ENCODE data around the gene FPR3. TPM values are rescaled to one million over a fixed set of nuclear protein-coding genes. Genes with fewer than 3 reads are reported as not detected.

The FPR3 gene
- total and polyA plus RNA-seq, 10 of the 15 experiments (the other 5 are each of a cell fraction or from before 2014, with no cell fraction given), result not detected

GRCh38 chr19:51749979-51750378, 45.0 kb upstream of the FPR3 start (continued):
- TF ChIP-seq ESRRA (IDR thresholded peaks at IDR 0.05; ENCODE audit: low read length) (no peak), SREBF2 (IDR thresholded peaks at IDR 0.05; ENCODE audit: low read length) (no peak), EP300 (IDR thresholded peaks at IDR 0.05; ENCODE audit: borderline replicate concordance in 1 of 2, control insufficient read depth in 1 of 2, low read depth in 2 of 2, low read length in 2 of 2) (no peak)

- Histone ChIP-seq H2AFZ (ENCODE audit: control insufficient read depth, low read depth, low read length) (no peak overlapping the region), H4K20me1 (ENCODE audit: control insufficient read depth, insufficient read depth) (no peaks in the 10 kb centered on the region), H3K79me2 (ENCODE audit: control insufficient read depth, insufficient read depth, low read length) (no peaks in the 10 kb centered on the region), H3K9me3 (replicated peaks; ENCODE audit: control insufficient read depth, insufficient read depth, low read length) (no peaks in the 10 kb centered on the region; the same call in 2 of the 3 replicates), H3K27ac (ENCODE audit: control insufficient read depth, insufficient read depth) (no peak overlapping the region), H3K4me3 (no peak overlapping the region), H3K4me1 (ENCODE audit: control insufficient read depth, insufficient read depth, low read length) (no peaks in the 10 kb centered on the region), H3K36me3 (ENCODE audit: control insufficient read depth in 2 of 2, insufficient read depth in 2 of 2, low read length in 1 of 2) (no peaks in the 10 kb centered on the region), H3K9ac (ENCODE audit: control insufficient read depth, insufficient read depth, low read length) (no peak overlapping the region), H3K27me3 (replicated peaks in 1 of 2; ENCODE audit: control insufficient read depth in 2 of 2, insufficient read depth in 2 of 2, low read length in 1 of 2) (no peaks in the 10 kb centered on the region), H3K4me2 (ENCODE audit: control insufficient read depth, insufficient read depth) (no peak overlapping the region)
- FAIRE-seq (no peak), DNase-seq (ENCODE audit: low read depth, low spot score) (no peak), ATAC-seq (no peak)
- ChIA-PET CTCF (interaction anchor here (2.3 kb wide), 1 partner anchor 27 kb away, joined by 6 read pairs; no protein-coding TSS in a partner anchor), SMC1A (ENCODE audit: uncharacterized antibody, unreplicated experiment) (no interaction called here), RAD21 (ENCODE audit: unreplicated experiment) (no interaction called here), POLR2A (no interaction called here)
- BruUV-seq (replicated peaks), result no TSS peak
- intact Hi-C loops (cut with micrococcal nuclease; ENCODE audit: unreplicated experiment) (no loop called here), in situ Hi-C loops (cut with MboI) (no loop called here)
- WGBS (ENCODE audit: insufficient coverage, insufficient replicate concordance, low lambda C conversion rate, missing lambda C conversion rate), result 14% methylated on average over 7 of the region's 7 CpGs
- TF ChIP-seq GABPA (IDR thresholded peaks at IDR 0.05; ENCODE audit: low read depth) (no peak), USF1 (IDR thresholded peaks at IDR 0.05; ENCODE audit: borderline replicate concordance, extremely low read length, insufficient read depth, low read depth, low read length) (no peak), MYC (IDR thresholded peaks at IDR 0.05; ENCODE audit: insufficient read depth, insufficient read length, insufficient replicate concordance, low read length, severe bottlenecking) (no peak)
Observed at GRCh38 chr19:51750400-51751094, 44.4 kb upstream of the FPR3 start.
